AG09309 (cell line): ENCODE data around the gene CTSL.
A peak's percentile ranks its signal among the peaks of the same experiment; 100 is the strongest.

ENCODE experiments used
- DNase-seq: peaks from one replicate; pipeline ENCODE4 v3.0.0-alpha.2; 2010; ENCODE audit warnings: low read depth
- H3K4me3 ChIP-seq: 2 replicates; pipeline ENCODE4 v1.5.1; 2011; ENCODE audit warnings: mild to moderate bottlenecking, low read depth, low read length, moderate library complexity; ENCODE audit not compliant: control insufficient read depth
- CTCF ChIP-seq: IDR thresholded peaks from 2 replicates; pipeline ENCODE4 v1.5.1; 2011; ENCODE audit warnings: mild to moderate bottlenecking, low read depth, low read length, inconsistent platforms; ENCODE audit not compliant: insufficient read depth, control insufficient read depth; ENCODE audit errors: missing control alignments

The CTSL gene

GRCh38 chr9:87707805-87708506 lies 18.0 kb upstream of the CTSL start:
- H3K4me3 ChIP-seq, result no peak overlapping the region
- no peak for DNase-seq
- no peak for TF ChIP-seq CTCF

GRCh38 chr9:87708546-87708945 lies 17.4 kb upstream of the CTSL start:
- DNase-seq, result no peak
- TF ChIP-seq CTCF, result no peak
- H3K4me3 ChIP-seq, result no peak overlapping the region

- TF ChIP-seq CTCF, result no peak
Observed at GRCh38 chr9:87708986-87709728, 16.8 kb upstream of the CTSL start.

GRCh38 chr9:87710443-87710842 lies 15.5 kb upstream of the CTSL start:
- DNase-seq, result no peak
- no peak overlapping the region for H3K4me3 ChIP-seq
- TF ChIP-seq CTCF, result no peak

More at GRCh38 chr9:87708986-87709728, 16.8 kb upstream of the CTSL start:
- H3K4me3 ChIP-seq, result no peak overlapping the region
- DNase-seq, result no peak

- no peak for TF ChIP-seq CTCF
- no peak overlapping the region for H3K4me3 ChIP-seq
- DNase-seq, result peak; percentile 66
Observed at GRCh38 chr9:87711857-87712800, 13.8 kb upstream of the CTSL start.

GRCh38 chr9:87712801-87713277 lies 13.1 kb upstream of the CTSL start:
- no peak for DNase-seq
- no peak overlapping the region; the same call in 1 of the 2 replicates for H3K4me3 ChIP-seq
- TF ChIP-seq CTCF, result no peak
